ENCODE data around the gene BMPR1A. TPM values are rescaled to one million over a fixed set of nuclear protein-coding genes. Genes with fewer than 3 reads are reported as not detected.
"Not testable (repeated sequence)": the region's sequence is repeated elsewhere in the genome, so short reads cannot be mapped to it uniquely, and the experiment has no call there.

Gene BMPR1A
- total and polyA plus RNA-seq, 8 donors = 5.8 to 104 (median 19.9) TPM

DNA sequence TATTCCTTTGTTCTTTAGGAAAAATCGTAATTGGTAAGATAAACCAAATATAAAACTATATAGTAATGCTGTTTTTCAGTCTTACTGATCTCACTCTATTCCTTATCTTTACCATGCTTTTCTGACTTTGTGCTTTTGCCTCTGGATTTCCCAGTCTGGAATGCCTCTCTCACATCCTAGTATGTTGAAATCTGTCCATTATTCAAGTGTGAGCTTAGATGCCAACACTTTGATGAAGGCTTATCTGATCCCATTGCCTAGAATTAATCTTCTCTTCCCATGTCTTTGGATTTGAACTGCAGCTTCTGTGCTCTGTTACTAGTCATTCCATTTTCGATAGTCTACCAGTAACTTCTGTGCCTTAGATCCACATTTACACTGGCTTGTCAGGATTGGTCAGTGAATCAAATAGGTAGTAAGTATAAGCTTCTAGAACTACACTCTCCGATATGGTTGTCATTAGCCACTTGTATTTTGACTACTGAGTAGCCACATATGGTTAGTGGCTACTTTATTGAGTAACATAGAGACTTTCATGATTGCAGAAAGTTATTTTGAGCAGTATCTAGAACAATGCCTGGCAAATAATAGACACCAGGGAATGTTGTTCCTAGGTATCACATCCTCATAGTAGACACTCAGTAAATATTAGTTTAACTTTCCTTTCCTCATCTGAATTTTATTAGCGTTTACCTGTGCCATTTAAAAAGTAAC, 92.9 kb downstream of the BMPR1A start:
- intact Hi-C loops (cut with DNase I; ENCODE audit: low total_unique reads) = no loop called here
- Histone ChIP-seq H3K4me1 (peaks cover 0 to 16% (median 4%) of the 10 kb centered on the region in 4 donors), H3K27ac (peak overlapping the region in 1 of 5 donors; percentile 39), H3K4me3 (no peak overlapping the region), H3K36me3 (peaks cover 8 to 16% (median 10%) of the 10 kb centered on the region in 4 donors), H3K27me3 (no peaks in the 10 kb centered on the region), H3K9me3 (no peaks in the 10 kb centered on the region)
- TF ChIP-seq, protein P1, sequence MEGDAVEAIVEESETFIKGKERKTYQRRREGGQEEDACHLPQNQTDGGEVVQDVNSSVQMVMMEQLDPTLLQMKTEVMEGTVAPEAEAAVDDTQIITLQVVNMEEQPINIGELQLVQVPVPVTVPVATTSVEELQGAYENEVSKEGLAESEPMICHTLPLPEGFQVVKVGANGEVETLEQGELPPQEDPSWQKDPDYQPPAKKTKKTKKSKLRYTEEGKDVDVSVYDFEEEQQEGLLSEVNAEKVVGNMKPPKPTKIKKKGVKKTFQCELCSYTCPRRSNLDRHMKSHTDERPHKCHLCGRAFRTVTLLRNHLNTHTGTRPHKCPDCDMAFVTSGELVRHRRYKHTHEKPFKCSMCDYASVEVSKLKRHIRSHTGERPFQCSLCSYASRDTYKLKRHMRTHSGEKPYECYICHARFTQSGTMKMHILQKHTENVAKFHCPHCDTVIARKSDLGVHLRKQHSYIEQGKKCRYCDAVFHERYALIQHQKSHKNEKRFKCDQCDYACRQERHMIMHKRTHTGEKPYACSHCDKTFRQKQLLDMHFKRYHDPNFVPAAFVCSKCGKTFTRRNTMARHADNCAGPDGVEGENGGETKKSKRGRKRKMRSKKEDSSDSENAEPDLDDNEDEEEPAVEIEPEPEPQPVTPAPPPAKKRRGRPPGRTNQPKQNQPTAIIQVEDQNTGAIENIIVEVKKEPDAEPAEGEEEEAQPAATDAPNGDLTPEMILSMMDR (IDR thresholded peaks at IDR 0.05) = no peak
- no peak for TF ChIP-seq POLR2A (IDR thresholded peaks at IDR 0.05)
- no peak for TF ChIP-seq POLR2AphosphoS5 (IDR thresholded peaks at IDR 0.05)
- no peak for TF ChIP-seq EP300 (IDR thresholded peaks at IDR 0.05)
- WGBS, 5 donors = 63 to 79% (median 70%) methylated on average over 4 of the region's 4 CpGs
- DNase-seq = no peak

DNA sequence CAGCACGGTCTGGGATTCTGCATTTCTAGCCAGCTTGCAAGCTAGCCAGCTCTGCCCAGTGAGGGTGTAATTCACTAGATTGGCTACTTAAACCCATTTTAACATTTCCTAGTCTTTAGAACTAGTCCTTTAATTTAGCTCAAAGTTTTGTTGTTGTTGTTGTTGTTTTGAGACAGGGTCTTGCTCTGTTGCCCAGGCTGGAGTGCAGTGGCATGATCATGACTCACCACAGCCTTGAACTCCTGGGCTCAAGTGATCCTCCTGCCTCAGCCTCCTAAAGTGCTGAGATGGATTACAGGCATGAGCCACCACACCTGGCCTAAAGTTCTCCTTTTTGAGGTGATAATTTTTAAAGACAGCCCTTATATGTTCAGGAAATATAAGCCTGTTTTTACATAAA, 94.1 kb downstream of the BMPR1A start:
- peaks cover under 1 to 7% (median under 1%) of the 10 kb centered on the region in 4 donors for H3K36me3 ChIP-seq
- no peak for DNase-seq
- H3K4me3 ChIP-seq = no peak overlapping the region
- peaks cover 0 to 16% (median 4%) of the 10 kb centered on the region in 4 donors for H3K4me1 ChIP-seq
- H3K9me3 ChIP-seq = no peaks in the 10 kb centered on the region
- intact Hi-C loops (cut with DNase I; ENCODE audit: low total_unique reads) = no loop called here
- peak overlapping the region in 1 of 5 donors; percentile 16 for H3K27ac ChIP-seq
- 93 to 100% (median 100%) methylated on average over 1 of the region's 1 CpG for WGBS, 5 donors
- H3K27me3 ChIP-seq = no peaks in the 10 kb centered on the region
- TF ChIP-seq POLR2AphosphoS5 (IDR thresholded peaks at IDR 0.05) (no peak), EP300 (IDR thresholded peaks at IDR 0.05) (no peak)

DNA sequence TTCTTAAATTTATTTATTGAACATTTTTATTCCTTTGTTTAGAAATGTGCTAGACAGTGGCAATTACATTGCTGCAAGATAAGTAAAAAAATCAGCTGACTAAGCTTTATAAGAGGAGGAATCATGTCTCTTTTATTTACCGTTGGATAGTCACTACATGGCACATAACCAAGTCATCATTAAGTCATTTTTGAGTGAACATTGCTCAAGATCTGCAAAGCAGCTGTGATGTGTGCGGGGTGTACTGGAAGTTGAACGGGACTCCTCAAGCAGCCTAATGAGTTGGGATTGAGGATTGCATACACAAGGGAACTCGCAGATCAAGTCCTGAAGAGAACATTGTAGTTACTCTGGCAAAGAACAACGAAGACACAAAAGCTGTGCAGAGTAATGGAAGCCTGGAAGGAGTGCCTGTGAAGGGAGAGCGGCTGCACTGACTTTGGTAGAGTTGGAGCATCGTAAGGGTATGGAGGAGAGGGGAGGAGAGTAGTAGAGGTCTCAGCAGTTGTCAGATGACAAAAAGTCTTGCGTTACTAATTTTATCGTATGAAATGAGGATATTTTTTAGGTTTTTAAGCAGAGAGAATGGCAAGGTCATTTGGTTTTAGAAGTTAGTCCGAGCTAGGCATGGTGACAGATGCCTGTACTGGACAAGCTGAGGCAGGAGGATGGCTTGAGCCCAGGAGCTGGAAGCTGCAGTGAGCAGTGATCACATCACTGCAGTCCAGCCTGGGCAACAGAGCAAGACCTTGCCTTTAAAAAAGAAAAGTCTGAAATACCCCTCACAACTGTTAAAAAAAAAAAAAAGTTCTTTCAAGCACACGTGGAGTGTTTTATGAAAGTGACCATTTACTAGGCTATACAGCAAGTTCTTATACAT, 95.1 kb downstream of the BMPR1A start:
- Histone ChIP-seq H3K4me3 (no peak overlapping the region), H3K9me3 (no peaks in the 10 kb centered on the region), H3K4me1 (peaks cover 0 to 16% (median 4%) of the 10 kb centered on the region in 4 donors), H3K27ac (peak overlapping the region in 2 of 5 donors; percentile 32 to 63), H3K27me3 (no peaks in the 10 kb centered on the region), H3K36me3 (peaks cover 0 to 6% (median 0%) of the 10 kb centered on the region in 4 donors)
- 79 to 88% (median 80%) methylated on average over 11 of the region's 11 CpGs for WGBS, 5 donors
- intact Hi-C loops (cut with DNase I; ENCODE audit: low total_unique reads) = no loop called here
- DNase-seq = peak in 1 of 2 donors; percentile 34
- TF ChIP-seq POLR2AphosphoS5 (IDR thresholded peaks at IDR 0.05) = peak in 2 of 3 donors; percentile 41 to 74
- TF ChIP-seq EP300 (IDR thresholded peaks at IDR 0.05) = no peak

DNA sequence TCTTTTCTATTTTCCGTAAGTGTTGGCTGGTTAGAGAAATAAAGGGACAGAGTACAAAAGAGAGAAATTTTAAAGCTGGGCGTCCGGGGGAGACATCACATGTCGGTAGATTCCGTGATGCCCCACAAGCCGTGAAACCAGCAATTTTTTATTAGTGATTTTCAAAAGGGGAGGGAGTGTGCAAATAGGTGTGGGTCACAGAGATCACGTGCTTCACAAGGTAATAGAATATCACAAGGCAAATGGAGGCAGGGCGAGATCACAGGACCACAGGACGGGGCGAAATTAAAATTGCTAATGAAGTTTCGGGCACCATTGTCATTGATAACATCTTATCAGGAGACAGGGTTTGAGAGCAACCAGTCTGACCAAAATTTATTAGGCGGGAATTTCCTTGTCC, 97.2 kb downstream of the BMPR1A start:
- WGBS, 5 donors = 92 to 97% (median 96%) methylated on average over 11 to 12 of the region's 12 CpGs
- H3K27me3 ChIP-seq; intact Hi-C loops (cut with DNase I; ENCODE audit: low total_unique reads): not testable (repeated sequence)

DNA sequence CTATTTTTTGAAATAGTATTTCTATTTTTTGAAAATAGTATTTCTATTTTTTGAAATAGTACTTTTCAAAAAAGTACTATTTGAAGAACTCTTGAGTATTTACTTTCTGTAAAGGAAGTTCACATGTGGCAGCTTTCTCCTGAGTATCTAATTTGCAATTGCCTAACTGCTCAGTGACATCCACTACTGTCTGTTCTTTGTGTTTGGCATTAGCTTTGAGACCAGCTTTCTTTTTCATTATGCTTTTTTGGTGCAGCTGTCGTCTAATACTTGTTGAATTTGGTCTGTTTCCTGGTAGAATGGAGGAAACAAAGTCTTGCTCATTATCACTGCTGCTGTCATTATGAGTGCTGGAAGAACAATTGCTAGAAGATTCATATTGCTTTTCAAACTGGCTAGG, 99.1 kb downstream of the BMPR1A start:
- no peak overlapping the region for H3K27ac ChIP-seq
- no peaks in the 10 kb centered on the region for H3K27me3 ChIP-seq
- H3K4me1 ChIP-seq = no peaks in the 10 kb centered on the region
- no peaks in the 10 kb centered on the region for H3K9me3 ChIP-seq
- H3K36me3 ChIP-seq = peaks cover 0 to 6% (median 0%) of the 10 kb centered on the region in 4 donors
- intact Hi-C loops (cut with DNase I; ENCODE audit: low total_unique reads) = no loop called here
- WGBS, 5 donors = 65 to 76% (median 70%) methylated on average over 1 of the region's 1 CpG
- TF ChIP-seq, protein P1 (IDR thresholded peaks at IDR 0.05) = no peak
- no peak for TF ChIP-seq POLR2AphosphoS5 (IDR thresholded peaks at IDR 0.05)
- no peak for TF ChIP-seq EP300 (IDR thresholded peaks at IDR 0.05)
- TF ChIP-seq POLR2A (IDR thresholded peaks at IDR 0.05) = no peak
- H3K4me3 ChIP-seq = no peak overlapping the region
- DNase-seq = no peak

More for the DNA sequence above, 97.2 kb downstream of the BMPR1A start:
- not testable (repeated sequence) for DNase-seq, H3K9me3 ChIP-seq, H3K27ac ChIP-seq, H3K4me3 ChIP-seq, H3K36me3 ChIP-seq
- peaks cover 0 to 13% (median 3%) of the 10 kb centered on the region in 4 donors for H3K4me1 ChIP-seq
